Measurements from ENCODE around the gene APBB1.
A peak's percentile ranks its signal among the peaks of the same experiment; 100 is the strongest.

APBB1 gene

GRCh38 chr11:6390718-6391469 lies 28.0 kb downstream of the APBB1 start:
- no peak for DNase-seq

GRCh38 chr11:6389905-6390717 lies 28.8 kb downstream of the APBB1 start, which contains the start of gene SMPD1:
SMPD1 (plus strand) TSS chr11:6390474; CDS start chr11:6390599, 125 bp downstream.
- peak; percentile 88 to 93 (median 90) for DNase-seq

DNA sequence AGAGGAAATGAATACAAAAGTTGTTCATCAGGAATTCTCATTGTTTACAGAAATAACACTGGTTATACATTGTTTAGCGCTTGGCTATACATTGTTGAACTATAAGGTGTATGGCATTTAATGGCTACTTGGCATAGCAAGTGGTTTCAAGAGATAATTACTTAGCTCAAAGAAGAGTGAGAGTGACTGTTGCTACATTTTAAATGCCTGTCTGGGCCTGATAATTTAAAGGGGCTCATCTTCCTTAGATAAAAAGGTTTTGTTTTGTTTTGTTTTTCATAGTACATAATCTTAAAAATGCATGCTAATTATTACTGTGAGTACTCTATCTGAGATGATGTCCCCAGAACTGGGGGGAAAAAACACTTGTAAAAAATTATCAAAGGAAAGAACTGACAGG lies 30.1 kb downstream of the APBB1 start:
- peak in 1 of 3 experiments; percentile 21 for DNase-seq

- no peak for DNase-seq
Measured at GRCh38 chr11:6387811-6388599, 30.9 kb downstream of the APBB1 start.

GRCh38 chr11:6385046-6385777 lies 33.7 kb downstream of the APBB1 start:
- no peak for DNase-seq

- DNase-seq = no peak
Measured at GRCh38 chr11:6378640-6378989, 40.3 kb downstream of the APBB1 start.

DNA sequence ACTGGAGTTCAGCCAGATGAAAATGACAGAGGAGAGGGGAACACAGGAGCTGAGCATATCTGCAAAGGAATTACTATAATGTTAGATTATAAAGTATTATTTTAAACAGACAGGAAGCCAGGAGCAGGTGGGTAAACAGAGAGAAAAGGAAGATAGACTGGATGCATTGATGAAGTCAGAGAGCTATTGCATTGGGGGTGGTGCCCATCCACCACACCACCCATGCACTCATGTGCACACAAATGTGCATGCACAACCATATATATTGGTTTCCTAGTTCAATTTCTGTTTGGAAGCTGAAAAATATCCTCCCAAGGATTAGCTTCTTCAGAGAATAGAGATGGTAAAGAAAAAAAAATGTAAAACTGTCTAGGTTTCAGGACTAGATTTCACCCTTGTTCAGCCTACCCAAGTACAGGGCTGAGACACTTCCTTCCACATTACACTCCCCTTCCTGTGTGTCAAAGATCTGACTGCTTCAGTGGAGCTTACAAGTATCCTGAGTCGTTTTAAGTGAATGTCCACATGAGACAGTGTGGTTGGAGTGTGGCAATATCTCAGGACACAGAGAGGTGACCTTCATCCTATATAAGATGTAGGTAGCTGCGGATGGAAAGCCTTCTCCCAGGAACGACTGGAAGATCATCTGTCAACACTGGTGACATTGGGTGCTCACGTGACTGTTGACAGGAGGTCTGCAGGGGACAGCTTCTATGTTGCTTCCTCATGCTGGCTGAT lies 40.8 kb downstream of the APBB1 start:
- peak in 1 of 3 experiments; percentile 28 for DNase-seq

DNA sequence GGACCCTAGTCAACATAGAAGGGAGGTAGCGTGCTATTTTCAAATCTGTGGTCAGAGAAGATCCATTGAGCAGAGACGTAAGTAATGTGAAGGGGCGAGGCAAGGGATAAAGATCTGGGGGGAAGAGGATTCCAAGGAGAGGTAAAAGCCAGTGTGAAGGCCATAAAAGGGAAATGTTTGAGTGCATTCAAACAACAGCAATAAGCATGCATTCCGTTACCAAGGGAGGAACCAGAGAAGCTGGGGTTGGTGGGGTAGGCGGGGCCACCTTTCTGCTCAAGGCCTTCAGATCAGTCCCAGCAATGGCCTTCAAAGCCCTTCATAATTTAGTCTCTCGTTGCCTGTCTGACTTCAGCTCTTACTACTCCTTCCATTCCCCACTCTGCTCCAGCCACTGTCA lies 47.1 kb downstream of the APBB1 start:
- no peak for DNase-seq

DNA sequence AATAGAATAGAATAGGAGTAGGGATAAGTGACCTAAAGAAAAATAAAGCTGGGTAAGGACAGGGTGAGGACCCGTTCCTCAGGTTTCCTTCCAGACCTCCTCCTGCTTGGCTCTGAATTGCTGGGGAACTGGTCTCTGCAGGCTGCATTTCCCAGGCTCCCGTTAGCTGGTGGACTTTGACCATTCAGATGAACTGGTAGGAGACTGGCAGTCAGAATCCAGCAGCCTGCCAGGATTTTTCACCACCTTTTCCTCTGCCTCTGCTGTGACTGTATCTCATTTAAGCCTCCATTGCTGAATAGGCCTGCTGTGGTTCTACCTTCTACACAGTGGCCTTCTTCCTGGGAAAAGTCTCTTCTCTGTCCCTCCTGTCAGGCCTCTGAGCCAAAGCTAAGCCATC lies 53.2 kb downstream of the APBB1 start:
- no peak for DNase-seq

- DNase-seq = peak; percentile 46 to 73 (median 64)
Measured at GRCh38 chr11:6362873-6363678, 55.8 kb downstream of the APBB1 start.

DNA sequence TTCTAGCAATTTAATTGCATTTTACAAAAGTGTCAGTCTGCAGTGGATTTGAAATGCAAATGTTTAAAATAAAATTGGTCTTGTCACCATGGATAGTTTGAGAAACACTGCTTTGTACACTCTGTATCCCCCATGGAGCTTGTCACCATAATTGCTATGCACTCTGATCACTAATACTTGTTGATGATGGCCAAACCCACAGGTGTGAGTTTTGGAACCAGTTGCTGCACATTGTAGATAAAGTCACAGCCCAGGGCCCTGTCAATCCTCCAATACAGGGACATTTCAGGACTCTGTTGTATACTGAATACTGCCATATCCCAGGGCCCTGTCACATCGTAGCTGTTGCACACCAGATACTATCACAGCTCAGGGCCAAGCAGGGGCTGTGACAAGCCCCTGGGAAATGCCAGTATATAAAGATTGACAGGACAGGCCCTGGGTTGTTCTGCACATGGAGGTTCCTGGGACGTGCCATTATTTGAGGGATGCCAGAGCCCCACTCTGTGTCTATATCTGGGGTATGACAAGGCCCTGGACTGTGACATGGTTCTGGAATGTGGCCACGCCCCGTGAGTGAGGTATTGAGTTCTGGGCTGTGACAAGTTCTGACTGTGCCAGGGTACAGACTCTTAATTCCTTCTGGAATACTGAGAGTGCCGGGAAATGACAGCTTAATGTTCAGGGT lies 56.6 kb downstream of the APBB1 start:
- no peak for DNase-seq

DNA sequence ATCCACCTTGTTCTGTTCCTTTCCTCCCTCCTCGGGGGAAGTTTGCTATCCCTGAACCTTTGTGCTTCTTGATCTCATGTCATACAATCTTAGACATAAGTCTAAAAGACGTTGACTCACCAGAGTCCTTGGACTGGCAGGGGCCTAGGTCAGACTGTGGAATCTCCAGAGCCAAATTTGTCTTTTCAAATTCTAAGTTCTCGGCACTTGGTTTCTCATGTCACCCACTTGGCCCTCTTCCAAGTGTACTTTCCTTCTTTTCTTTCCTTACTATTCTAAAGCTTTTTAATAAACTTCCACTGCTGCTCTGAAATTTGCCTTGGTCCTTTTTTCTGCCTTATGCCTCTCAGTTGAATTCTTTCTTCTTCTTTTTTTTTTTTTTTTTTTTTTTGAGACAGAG lies 58.7 kb downstream of the APBB1 start:
- no peak for DNase-seq

DNA sequence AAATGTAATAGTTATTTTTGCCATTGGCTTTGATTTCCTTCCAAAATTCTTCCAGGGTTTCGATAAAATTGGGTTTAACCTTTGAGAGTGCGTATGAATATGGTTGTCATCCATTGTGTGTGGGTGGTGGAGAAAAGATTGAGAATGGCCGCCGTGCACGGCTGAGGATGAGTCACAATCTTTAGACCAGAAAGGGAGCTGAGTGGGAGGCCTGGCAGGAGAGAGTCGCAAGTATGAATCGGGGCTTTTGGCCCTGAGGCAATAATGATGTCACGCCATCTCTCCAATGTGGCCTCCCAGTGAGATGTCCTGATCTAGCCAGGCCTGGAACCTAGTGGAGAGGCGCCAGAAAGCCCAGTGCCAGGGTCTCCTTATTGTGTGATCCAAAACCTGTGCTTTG lies 61.7 kb downstream of the APBB1 start:
- no peak for DNase-seq

GRCh38 chr11:6356503-6357055 lies 62.3 kb downstream of the APBB1 start:
- DNase-seq = no peak

DNA sequence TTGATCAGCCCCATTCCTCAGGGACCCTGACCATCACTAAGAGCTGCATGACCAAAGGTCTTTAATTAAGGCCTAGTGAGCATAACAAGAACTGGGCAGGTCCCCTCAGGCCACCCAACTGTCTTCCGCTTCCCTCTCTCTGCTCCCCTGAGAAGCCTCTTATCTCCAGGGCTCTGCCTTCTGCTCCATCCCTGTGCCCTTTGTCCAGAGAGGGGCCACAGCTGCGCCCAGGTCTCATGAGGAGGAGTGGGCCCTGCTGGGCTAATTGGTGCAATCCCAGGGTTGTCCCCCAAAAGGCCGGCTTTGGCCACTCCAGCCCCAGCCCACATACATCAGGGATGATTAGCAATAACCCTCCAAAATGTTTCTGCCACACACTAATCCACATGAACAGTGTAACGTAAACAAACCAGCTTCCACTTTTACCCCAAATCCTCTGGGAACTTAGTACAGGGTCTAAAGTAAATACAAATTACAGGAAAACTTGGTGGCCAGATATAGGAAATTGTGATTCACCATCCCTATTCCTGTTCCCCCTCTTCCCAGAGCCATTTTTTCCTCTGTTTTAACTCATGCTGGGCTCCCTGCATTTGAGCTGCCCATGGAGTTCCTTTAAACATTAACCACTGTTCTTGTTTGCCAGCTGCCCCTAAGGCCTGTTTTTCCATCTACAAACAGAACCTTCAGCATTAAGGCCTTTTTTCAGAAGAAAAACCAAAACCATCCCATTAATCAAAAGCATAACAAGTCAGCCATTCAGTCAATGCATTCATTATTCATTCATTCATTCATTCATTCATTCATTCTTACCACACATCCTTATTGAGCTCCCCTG lies 64.0 kb downstream of the APBB1 start:
- no peak for DNase-seq

GRCh38 chr11:6353367-6353987 lies 65.4 kb downstream of the APBB1 start:
- DNase-seq = peak; percentile 63 to 92 (median 67)

GRCh38 chr11:6351782-6352382 lies 67.0 kb downstream of the APBB1 start:
- no peak for DNase-seq

DNA sequence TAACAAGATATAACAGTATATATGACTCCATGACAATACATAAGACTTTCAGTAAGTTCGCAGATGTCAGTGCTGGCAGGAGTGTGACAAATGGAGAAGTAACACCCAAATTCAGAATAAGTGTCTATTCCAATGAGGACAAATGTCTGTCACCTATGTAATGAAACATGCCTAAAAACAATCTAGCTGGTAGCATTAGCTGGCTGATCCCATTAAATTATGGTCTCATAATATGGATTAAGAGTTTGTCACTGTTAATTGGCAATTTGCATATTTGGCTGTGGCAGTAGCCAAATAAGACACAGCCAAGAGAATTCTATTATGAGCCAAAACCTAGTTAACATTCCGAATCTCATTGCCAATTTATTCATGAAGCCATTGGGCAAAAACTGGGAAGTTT lies 68.4 kb downstream of the APBB1 start:
- DNase-seq = no peak

All from NCI-H1417 (cell line).